Measurements from ENCODE around the gene KIF5A. TPM values are rescaled to one million over a fixed set of nuclear protein-coding genes. Genes with fewer than 3 reads are reported as not detected.

KIF5A gene
- total RNA-seq, 1 donor = 0.72 TPM

GRCh38 chr12:57591782-57592325 lies 42.0 kb downstream of the KIF5A start:
- no peak for DNase-seq (ENCODE audit: low read depth)

GRCh38 chr12:57592551-57593165 lies 42.8 kb downstream of the KIF5A start:
- TF ChIP-seq CTCF (IDR thresholded peaks at IDR 0.05; ENCODE audit: insufficient read depth, low read length) = no peak
- H3K4me3 ChIP-seq (ENCODE audit: low read depth, low read length) = no peak overlapping the region

More at GRCh38 chr12:57591782-57592325, 42.0 kb downstream of the KIF5A start:
- peak overlapping the region; percentile 82 for H3K4me3 ChIP-seq (ENCODE audit: low read depth, low read length)
- TF ChIP-seq CTCF (IDR thresholded peaks at IDR 0.05; ENCODE audit: insufficient read depth, low read length) = no peak

GRCh38 chr12:57593187-57593586 lies 43.3 kb downstream of the KIF5A start:
- no peak for DNase-seq (ENCODE audit: low read depth)
- no peak for TF ChIP-seq CTCF (IDR thresholded peaks at IDR 0.05; ENCODE audit: insufficient read depth, low read length)
- H3K4me3 ChIP-seq (ENCODE audit: low read depth, low read length) = no peak overlapping the region

More at GRCh38 chr12:57592551-57593165, 42.8 kb downstream of the KIF5A start:
- no peak for DNase-seq (ENCODE audit: low read depth)

GRCh38 chr12:57600395-57600794 lies 50.6 kb downstream of the KIF5A start:
- TF ChIP-seq CTCF (IDR thresholded peaks at IDR 0.05; ENCODE audit: insufficient read depth, low read length) = no peak
- DNase-seq (ENCODE audit: low read depth) = no peak
- H3K4me3 ChIP-seq (ENCODE audit: low read depth, low read length) = no peak overlapping the region

GRCh38 chr12:57602544-57602943 lies 52.7 kb downstream of the KIF5A start:
- no peak for DNase-seq (ENCODE audit: low read depth)
- no peak for TF ChIP-seq CTCF (IDR thresholded peaks at IDR 0.05; ENCODE audit: insufficient read depth, low read length)
- H3K4me3 ChIP-seq (ENCODE audit: low read depth, low read length) = no peak overlapping the region

GRCh38 chr12:57603324-57603723 lies 53.5 kb downstream of the KIF5A start:
- TF ChIP-seq CTCF (IDR thresholded peaks at IDR 0.05; ENCODE audit: insufficient read depth, low read length) = no peak
- H3K4me3 ChIP-seq (ENCODE audit: low read depth, low read length) = no peak overlapping the region
- DNase-seq (ENCODE audit: low read depth) = no peak

Measured in fibroblast of the aortic adventitia (primary cell).